ENCODE measurements around the gene ZMYND10. TPM values are rescaled to one million over a fixed set of nuclear protein-coding genes. Genes with fewer than 3 reads are reported as not detected.

Gene ZMYND10
- total and polyA plus RNA-seq, 2 experiments from 2014 or later: 0.29 to 0.31 TPM

GRCh38 chr3:50389414-50389767 is 43.9 kb upstream of the ZMYND10 start (continued):
- no peak for TF ChIP-seq ZNF462 (CRISPR knock-in tag; IDR thresholded peaks at IDR 0.05)
- no peak for TF ChIP-seq STAT1 (IDR thresholded peaks at IDR 0.05; ENCODE audit: unreplicated experiment)

- Histone ChIP-seq H4K20me1 (replicated peaks; ENCODE audit: insufficient read depth) (no peaks in the 10 kb centered on the region), H3K4me1 (ENCODE audit: insufficient read depth) (no peaks in the 10 kb centered on the region), H3K4me2 (no peak overlapping the region), H3K4me3 (no peak overlapping the region), H3F3A (replicated peaks; ENCODE audit: low read depth) (no peaks in the 10 kb centered on the region), H3K36me3 (ENCODE audit: insufficient read depth) (no peaks in the 10 kb centered on the region), H3K79me2 (replicated peaks; ENCODE audit: insufficient read depth) (no peaks in the 10 kb centered on the region), H3K9me2 (ENCODE audit: insufficient read depth) (no peaks in the 10 kb centered on the region), H2AFZ (no peak overlapping the region), H3K27ac (ENCODE audit: low read depth) (no peak overlapping the region), H3K27me3 (ENCODE audit: insufficient read depth) (no peaks in the 10 kb centered on the region)
- Mint-ChIP-seq H3K9me3 (no peaks in the 10 kb centered on the region), H3K27me3 (ENCODE audit: insufficient read depth, low read depth, poor library complexity) (peaks cover 4% of the 10 kb centered on the region), H3K4me1 (no peaks in the 10 kb centered on the region; the same call in 2 of the 3 replicates), H3K36me3 (ENCODE audit: low read depth) (no peaks in the 10 kb centered on the region), H3K4me3 (no peak overlapping the region), H3K27ac (no peak overlapping the region)
- DNase-seq (ENCODE audit: low spot score): no peak
- TF ChIP-seq ZNF114 (CRISPR knock-in tag; IDR thresholded peaks at IDR 0.05): no peak
- no peak for TF ChIP-seq ETS1 (IDR thresholded peaks at IDR 0.05)
- TF ChIP-seq EZH2 (IDR thresholded peaks at IDR 0.05; ENCODE audit: low read depth, unreplicated experiment): no peak
- no peak for TF ChIP-seq POLR2AphosphoS5 (IDR thresholded peaks at IDR 0.05; ENCODE audit: low read depth)
- TF ChIP-seq JUNB (IDR thresholded peaks at IDR 0.05; ENCODE audit: unreplicated experiment): no peak
- no peak for TF ChIP-seq CREB1 (CRISPR knock-in tag; IDR thresholded peaks at IDR 0.05; ENCODE audit: low read depth)
- no peak for TF ChIP-seq STAT1 (IDR thresholded peaks at IDR 0.05; ENCODE audit: unreplicated experiment)
- no peak for TF ChIP-seq CTCF (conservative IDR thresholded peaks at IDR 0.05; ENCODE audit: low read depth in 2 of 2)
- no peak for ATAC-seq
Observed at GRCh38 chr3:50388720-50389413, 43.3 kb upstream of the ZMYND10 start.

Data from GM23338 (cell line).